ENCODE data around the gene PDE4B. TPM values are rescaled to one million over a fixed set of nuclear protein-coding genes. Genes with fewer than 3 reads are reported as not detected.
"Not testable (repeated sequence)": the region's sequence is repeated elsewhere in the genome, so short reads cannot be mapped to it uniquely, and the experiment has no call there.

The PDE4B gene
- total RNA-seq, 2 donors from 2014 or later = 4.3 to 18.0 TPM

GRCh38 chr1:66405061-66405460, 612.4 kb downstream of the PDE4B start:
- H3K27me3 Mint-ChIP-seq (ENCODE audit: insufficient read depth) = no peaks in the 10 kb centered on the region
- DNase-seq = no peak
- Histone ChIP-seq H3K9ac (ENCODE audit: extremely low read depth, low read length, poor library complexity, severe bottlenecking) (no peak overlapping the region), H3K27me3 (ENCODE audit: control insufficient read depth, insufficient read depth, low read length, poor library complexity, severe bottlenecking) (no peaks in the 10 kb centered on the region), H3K9me3 (ENCODE audit: control insufficient read depth, low read length) (no peaks in the 10 kb centered on the region), H3K4me1 (ENCODE audit: control insufficient read depth, insufficient read depth, low read length) (no peaks in the 10 kb centered on the region), H3K27ac (ENCODE audit: low read depth, low read length) (no peak overlapping the region), H3K4me3 (ENCODE audit: low read length) (no peak overlapping the region), H3K36me3 (ENCODE audit: control insufficient read depth, insufficient read depth, low read length) (no peaks in the 10 kb centered on the region)
- no peak overlapping the region for H3K4me3 Mint-ChIP-seq
- H3K36me3 Mint-ChIP-seq (ENCODE audit: low read depth) = no peaks in the 10 kb centered on the region
- H3K9me3 Mint-ChIP-seq = peaks cover 3% of the 10 kb centered on the region
- H3K4me1 Mint-ChIP-seq = no peaks in the 10 kb centered on the region
- WGBS, 2 experiments (ENCODE audit: insufficient coverage in 1 of 2, insufficient read length in 1 of 2) = 91 to 97% methylated on average over 4 of the region's 4 CpGs
- TF ChIP-seq CTCF (conservative IDR thresholded peaks at IDR 0.05) = no peak
- H3K27ac Mint-ChIP-seq = no peak overlapping the region

- H3K36me3 ChIP-seq (ENCODE audit: control insufficient read depth, insufficient read depth, low read length); H3K9ac ChIP-seq (ENCODE audit: extremely low read depth, low read length, poor library complexity, severe bottlenecking); DNase-seq; H3K4me1 ChIP-seq (ENCODE audit: control insufficient read depth, insufficient read depth, low read length); H3K27me3 Mint-ChIP-seq (ENCODE audit: insufficient read depth); H3K36me3 Mint-ChIP-seq (ENCODE audit: low read depth); H3K4me3 ChIP-seq (ENCODE audit: low read length); H3K27ac Mint-ChIP-seq; H3K4me3 Mint-ChIP-seq; H3K9me3 ChIP-seq (ENCODE audit: control insufficient read depth, low read length); H3K27me3 ChIP-seq (ENCODE audit: control insufficient read depth, insufficient read depth, low read length, poor library complexity, severe bottlenecking); H3K4me1 Mint-ChIP-seq; H3K27ac ChIP-seq (ENCODE audit: low read depth, low read length): not testable (repeated sequence)
- WGBS, 2 experiments (ENCODE audit: insufficient coverage in 1 of 2, insufficient read length in 1 of 2) = no CpG with 5 or more reads among the region's 1 CpG
- H3K9me3 Mint-ChIP-seq = peaks cover 12% of the 10 kb centered on the region
Observed at GRCh38 chr1:66411449-66411848, 618.8 kb downstream of the PDE4B start.

GRCh38 chr1:66412704-66413103, 620.0 kb downstream of the PDE4B start:
- no peak for TF ChIP-seq CTCF (conservative IDR thresholded peaks at IDR 0.05)
- Histone ChIP-seq H3K36me3 (ENCODE audit: control insufficient read depth, insufficient read depth, low read length) (no peaks in the 10 kb centered on the region), H3K27me3 (ENCODE audit: control insufficient read depth, insufficient read depth, low read length, poor library complexity, severe bottlenecking) (no peaks in the 10 kb centered on the region), H3K4me1 (ENCODE audit: control insufficient read depth, insufficient read depth, low read length) (peaks cover 3% of the 10 kb centered on the region), H3K4me3 (ENCODE audit: low read length) (no peak overlapping the region), H3K27ac (ENCODE audit: low read depth, low read length) (no peak overlapping the region), H3K9ac (ENCODE audit: extremely low read depth, low read length, poor library complexity, severe bottlenecking) (no peak overlapping the region), H3K9me3 (ENCODE audit: control insufficient read depth, low read length) (peaks cover 20% of the 10 kb centered on the region)
- Mint-ChIP-seq H3K4me1 (peaks cover 7% of the 10 kb centered on the region), H3K4me3 (no peak overlapping the region), H3K36me3 (ENCODE audit: low read depth) (no peaks in the 10 kb centered on the region), H3K27me3 (ENCODE audit: insufficient read depth) (no peaks in the 10 kb centered on the region), H3K9me3 (peaks cover 25% of the 10 kb centered on the region), H3K27ac (no peak overlapping the region)
- no peak for DNase-seq

- H3K27ac Mint-ChIP-seq = no peak overlapping the region
Observed at GRCh38 chr1:66413136-66413837, 620.6 kb downstream of the PDE4B start.

More at GRCh38 chr1:66413136-66413837, 620.6 kb downstream of the PDE4B start:
- Histone ChIP-seq H3K4me3 (ENCODE audit: low read length) (no peak overlapping the region), H3K4me1 (ENCODE audit: control insufficient read depth, insufficient read depth, low read length) (peaks cover 3% of the 10 kb centered on the region), H3K27me3 (ENCODE audit: control insufficient read depth, insufficient read depth, low read length, poor library complexity, severe bottlenecking) (no peaks in the 10 kb centered on the region), H3K9ac (ENCODE audit: extremely low read depth, low read length, poor library complexity, severe bottlenecking) (no peak overlapping the region), H3K9me3 (ENCODE audit: control insufficient read depth, low read length) (peaks cover 26% of the 10 kb centered on the region), H3K36me3 (ENCODE audit: control insufficient read depth, insufficient read depth, low read length) (no peaks in the 10 kb centered on the region), H3K27ac (ENCODE audit: low read depth, low read length) (no peak overlapping the region)
- Mint-ChIP-seq H3K4me1 (peaks cover 7% of the 10 kb centered on the region), H3K36me3 (ENCODE audit: low read depth) (no peaks in the 10 kb centered on the region), H3K4me3 (no peak overlapping the region), H3K9me3 (peaks cover 31% of the 10 kb centered on the region), H3K27me3 (ENCODE audit: insufficient read depth) (no peaks in the 10 kb centered on the region)
- no peak for DNase-seq
- no peak for TF ChIP-seq CTCF (conservative IDR thresholded peaks at IDR 0.05)
- WGBS, 2 experiments (ENCODE audit: insufficient coverage in 1 of 2, insufficient read length in 1 of 2) = 76% methylated on average over 1 of the region's 2 CpGs; no CpG with 5 or more reads in 1 of the 2 experiments

Data from endodermal cell (in vitro differentiated cells).